ENCODE results near the gene PRSS38.

PRSS38 gene

DNA sequence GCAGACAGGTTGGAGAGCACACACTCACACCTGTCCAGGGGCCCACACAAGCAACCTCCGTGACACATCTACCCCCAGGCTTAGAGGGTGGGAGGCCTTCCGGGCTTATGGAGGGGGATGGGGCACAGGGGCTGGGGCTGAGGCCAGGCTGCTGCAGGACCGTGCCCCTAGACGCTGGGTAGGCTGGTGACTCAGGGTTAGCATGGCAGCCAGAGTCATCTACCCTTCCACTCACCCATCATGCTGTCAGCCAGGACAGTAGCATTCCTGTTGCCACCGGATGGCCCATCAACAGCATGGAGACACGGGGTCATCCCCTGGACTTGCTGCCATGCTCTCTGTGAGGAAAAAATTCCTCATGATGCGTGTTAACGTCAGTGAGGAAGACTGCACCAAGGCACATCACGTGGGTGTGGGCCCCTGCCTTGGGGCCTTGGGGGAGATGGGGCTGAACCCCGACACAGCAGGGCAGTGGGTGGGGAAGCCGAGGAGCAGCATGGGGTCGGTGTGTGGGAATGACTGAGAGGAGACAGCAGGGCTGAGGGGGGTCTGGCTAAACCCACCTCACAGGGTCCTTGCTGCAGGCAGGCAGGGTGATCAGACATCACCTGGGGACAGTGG is 79.5 kb downstream of the PRSS38 start:
- no peak for DNase-seq

All from amygdala (tissue), 56 donors.